A673 (cell line): ENCODE data around the gene ME2. TPM values are rescaled to one million over a fixed set of nuclear protein-coding genes. Genes with fewer than 3 reads are reported as not detected.

Experiments
- BruUV-seq: library from RNA; stranded (reverse); fragments of 400-500 nt; replicated peaks from 2 replicates; lab custom pipeline; 2021; lab: Mats Ljungman, UMichigan
- CTCF ChIA-PET: fragments of 300-600 bp; sonication (Branson Sonifier 250); formaldehyde crosslinking; loops from one replicate; lab custom pipeline; 2022; ENCODE audit warnings: antibody characterized with exemption; lab: Charles Lee
- POLR2A ChIA-PET: fragments of 300-600 bp; sonication (Branson Sonifier 250); formaldehyde crosslinking; loops from one replicate; lab custom pipeline; 2022; ENCODE audit warnings: antibody characterized with exemption; ENCODE audit not compliant: low non-redundant PET; lab: Charles Lee
- DNase-seq: peaks from one replicate; pipeline ENCODE4 v3.0.0-alpha.2; 2015; ENCODE audit warnings: low spot score
- H3K27ac ChIP-seq: fragments of 200-600 bp; sonication (generic); 2 replicates; pipeline ENCODE4 v1.5.1; 2016; ENCODE audit warnings: mixed run types, low read depth, mild to moderate bottlenecking, mixed read lengths, antibody characterized with exemption, low read length; ENCODE audit not compliant: poor library complexity, severe bottlenecking
- H3K27me3 ChIP-seq: fragments of 200-600 bp; sonication (generic); replicated peaks from 2 replicates; pipeline ENCODE4 v1.6.1; 2017; ENCODE audit warnings: mixed run types, low read depth, mild to moderate bottlenecking, mixed read lengths, antibody characterized with exemption, low read length; ENCODE audit not compliant: insufficient read depth, poor library complexity
- H3K36me3 ChIP-seq: fragments of 200-600 bp; sonication (generic); 2 replicates; pipeline ENCODE4 v1.6.1; 2016; ENCODE audit warnings: mixed run types, mild to moderate bottlenecking, mixed read lengths, antibody characterized with exemption, low read length; ENCODE audit not compliant: insufficient read depth, poor library complexity, severe bottlenecking
- H3K4me1 ChIP-seq: fragments of 200-600 bp; sonication (generic); 2 replicates; pipeline ENCODE4 v1.6.1; 2017; ENCODE audit warnings: mixed run types, mild to moderate bottlenecking, mixed read lengths, antibody characterized with exemption, low read length; ENCODE audit not compliant: insufficient read depth, poor library complexity, severe bottlenecking
- H3K4me3 ChIP-seq: fragments of 200-600 bp; sonication (generic); 2 replicates; pipeline ENCODE4 v1.5.1; 2016; ENCODE audit warnings: low read depth, mixed run types, mild to moderate bottlenecking, mixed read lengths, low read length; ENCODE audit not compliant: poor library complexity, severe bottlenecking
- H3K9me3 ChIP-seq: fragments of 200-600 bp; sonication (generic); 2 replicates; pipeline ENCODE4 v1.6.1; 2016; ENCODE audit warnings: mixed run types, low read depth, mild to moderate bottlenecking, mixed read lengths, antibody characterized with exemption, low read length; ENCODE audit not compliant: poor library complexity, severe bottlenecking
- CTCF ChIP-seq: fragments of 300-800, 200-600 bp; sonication (generic); conservative IDR thresholded peaks from 2 replicates; pipeline ENCODE4 v1.5.1; 2017; ENCODE audit warnings: low read depth, mild to moderate bottlenecking, antibody characterized with exemption, low read length, moderate library complexity, mixed read lengths
- EZH2 ChIP-seq: fragments of 200-600 bp; sonication (generic); IDR thresholded peaks from 2 replicates; pipeline ENCODE4 v1.6.1; 2017; ENCODE audit warnings: borderline replicate concordance, low read depth, mild to moderate bottlenecking, mixed read lengths, antibody characterized with exemption, low read length; ENCODE audit not compliant: poor library complexity, severe bottlenecking
- intact Hi-C: fragments of 100-400 bp; cut with micrococcal nuclease; formaldehyde crosslinking; loops from one replicate; pipeline ENCODE4 v1.10.0; 2022; ENCODE audit not compliant: unreplicated experiment
- total RNA-seq: library from RNA; stranded (reverse); gene quantifications from 2 replicates; pipeline ENCODE4 v1.2.3, GENCODE V29; 2021

Gene ME2
- total RNA-seq, 1 experiment from 2014 or later: 55.3 TPM

- H3K4me1 ChIP-seq: no peaks in the 10 kb centered on the region
- DNase-seq: no peak
- intact Hi-C loops: no loop called here
- BruUV-seq: no TSS peak
- TF ChIP-seq EZH2: no peak
- no peak for TF ChIP-seq CTCF
- no peak overlapping the region for H3K4me3 ChIP-seq
- ChIA-PET CTCF (interaction anchor here (0.6 kb wide), 1 partner anchor 97 kb away, joined by 3 read pairs; no protein-coding TSS in a partner anchor), POLR2A (no interaction called here)
- H3K27ac ChIP-seq: no peak overlapping the region
- H3K36me3 ChIP-seq: peaks cover 20% of the 10 kb centered on the region
- no peaks in the 10 kb centered on the region for H3K9me3 ChIP-seq
- no peaks in the 10 kb centered on the region for H3K27me3 ChIP-seq
Observed at GRCh38 chr18:50896093-50896492, 17.2 kb downstream of the ME2 start.

GRCh38 chr18:50898919-50899318 lies 20.0 kb downstream of the ME2 start:
- Histone ChIP-seq H3K27me3 (no peaks in the 10 kb centered on the region), H3K4me1 (peaks cover 4% of the 10 kb centered on the region), H3K9me3 (no peaks in the 10 kb centered on the region), H3K36me3 (peaks cover 20% of the 10 kb centered on the region), H3K27ac (no peak overlapping the region), H3K4me3 (no peak overlapping the region)
- POLR2A ChIA-PET: no interaction called here
- BruUV-seq: no TSS peak
- intact Hi-C loops: no loop called here
- TF ChIP-seq CTCF (no peak), EZH2 (no peak)
- DNase-seq: no peak
- CTCF ChIA-PET: no interaction called here

GRCh38 chr18:50902797-50903196 lies 23.9 kb downstream of the ME2 start:
- no TSS peak for BruUV-seq
- Histone ChIP-seq H3K27ac (no peak overlapping the region), H3K4me1 (peaks cover 5% of the 10 kb centered on the region), H3K9me3 (peaks cover 6% of the 10 kb centered on the region), H3K36me3 (peaks cover 27% of the 10 kb centered on the region), H3K27me3 (no peaks in the 10 kb centered on the region), H3K4me3 (no peak overlapping the region)
- no peak for TF ChIP-seq EZH2
- TF ChIP-seq CTCF: no peak
- CTCF ChIA-PET: no interaction called here
- POLR2A ChIA-PET: no interaction called here
- intact Hi-C loops: no loop called here
- no peak for DNase-seq
